Measurements from ENCODE around the gene GNG7. TPM values are rescaled to one million over a fixed set of nuclear protein-coding genes. Genes with fewer than 3 reads are reported as not detected.

GNG7 gene
- total and polyA plus RNA-seq, 10 of the 15 experiments (the other 5 are each of a cell fraction or from before 2014, with no cell fraction given): 1.9 to 13.6 (median 6.5) TPM

DNA sequence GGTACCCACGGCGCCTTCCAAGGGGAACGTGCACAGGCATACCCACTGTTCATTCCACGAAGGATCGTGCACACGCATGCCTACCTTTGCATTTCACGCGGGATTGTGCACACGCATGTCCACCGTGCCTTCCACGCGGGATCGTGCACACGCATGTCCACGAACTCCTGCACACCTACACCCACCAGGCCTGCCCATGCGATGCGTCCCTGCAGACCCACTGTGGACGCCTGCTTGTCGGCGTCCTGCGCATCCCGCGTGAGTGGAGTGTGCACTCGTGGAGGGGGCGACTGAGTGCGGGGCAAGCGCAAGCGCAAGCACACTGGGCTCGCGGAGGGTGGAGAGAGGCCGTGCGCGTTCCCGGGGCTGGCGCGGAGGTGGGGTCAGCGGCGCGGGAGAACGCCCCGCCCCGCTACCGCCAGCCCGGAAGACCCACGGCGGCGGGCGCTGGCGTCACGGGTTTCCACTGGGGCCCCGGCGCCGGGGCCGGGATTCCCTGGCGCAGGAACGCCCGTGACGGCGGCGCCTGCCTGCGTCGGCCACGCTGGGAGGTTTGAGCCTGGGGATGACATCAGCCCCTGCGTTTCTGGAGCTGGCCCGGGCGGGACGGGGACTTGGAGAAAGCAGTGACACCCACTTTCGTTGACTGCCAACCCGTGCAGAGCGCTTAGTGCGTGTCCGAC, 207.9 kb downstream of the GNG7 start (continued):
- TF ChIP-seq RUNX3 (IDR thresholded peaks at IDR 0.05; ENCODE audit: low read length) (0 out of 2 replicates have a peak, but pooled peaks have one; percentile 17), TBL1XR1 (IDR thresholded peaks at IDR 0.05; ENCODE audit: low read depth, low read length) (no peak), SMARCA5 (IDR thresholded peaks at IDR 0.05) (peak; percentile 20; the same call in 1 of the 2 replicates), EGR1 (IDR thresholded peaks at IDR 0.05; ENCODE audit: borderline replicate concordance in 1 of 2, low read depth in 2 of 2, low read length in 2 of 2) (no peak), KLF5 (IDR thresholded peaks at IDR 0.05; ENCODE audit: partially characterized antibody) (no peak), RBBP5 (conservative IDR thresholded peaks at IDR 0.05) (no peak), CREM (IDR thresholded peaks at IDR 0.05; ENCODE audit: low read depth) (peak; percentile 54; the same call in 1 of the 2 replicates), ZBED1 (IDR thresholded peaks at IDR 0.05; ENCODE audit: borderline replicate concordance) (no peak), ZNF622 (IDR thresholded peaks at IDR 0.05) (no peak), BACH1 (IDR thresholded peaks at IDR 0.05; ENCODE audit: borderline replicate concordance) (peak; percentile 60), NR2F1 (conservative IDR thresholded peaks at IDR 0.05) (0 out of 2 replicates have a peak, but pooled peaks have one; percentile 20), SUPT20H (IDR thresholded peaks at IDR 0.05; ENCODE audit: borderline replicate concordance, control insufficient read depth, low read depth, low read length) (no peak), ZSCAN29 (IDR thresholded peaks at IDR 0.05) (no peak), STAT1 (conservative IDR thresholded peaks at IDR 0.05) (no peak), PAX5 (IDR thresholded peaks at IDR 0.05; ENCODE audit: borderline replicate concordance, low read depth, low read length) (no peak), HDAC2 (IDR thresholded peaks at IDR 0.05) (no peak), NRF1 (conservative IDR thresholded peaks at IDR 0.05; ENCODE audit: low read depth, low read length) (no peak), POLR2AphosphoS5 (IDR thresholded peaks at IDR 0.05; ENCODE audit: low read length) (no peak), BHLHE40 (IDR thresholded peaks at IDR 0.05; ENCODE audit: borderline replicate concordance in 1 of 2, low read depth in 2 of 2, low read length in 1 of 2) (peak; percentile 55 to 89; a peak in 3 of 4 replicates), FOXM1 (IDR thresholded peaks at IDR 0.05; ENCODE audit: low read depth, low read length) (no peak), SMAD5 (IDR thresholded peaks at IDR 0.05; ENCODE audit: low read depth) (no peak), PAX8 (IDR thresholded peaks at IDR 0.05) (no peak), YBX1 (IDR thresholded peaks at IDR 0.05) (no peak), ZNF207 (IDR thresholded peaks at IDR 0.05; ENCODE audit: borderline replicate concordance) (no peak)
- TF ChIP-seq, protein P1, sequence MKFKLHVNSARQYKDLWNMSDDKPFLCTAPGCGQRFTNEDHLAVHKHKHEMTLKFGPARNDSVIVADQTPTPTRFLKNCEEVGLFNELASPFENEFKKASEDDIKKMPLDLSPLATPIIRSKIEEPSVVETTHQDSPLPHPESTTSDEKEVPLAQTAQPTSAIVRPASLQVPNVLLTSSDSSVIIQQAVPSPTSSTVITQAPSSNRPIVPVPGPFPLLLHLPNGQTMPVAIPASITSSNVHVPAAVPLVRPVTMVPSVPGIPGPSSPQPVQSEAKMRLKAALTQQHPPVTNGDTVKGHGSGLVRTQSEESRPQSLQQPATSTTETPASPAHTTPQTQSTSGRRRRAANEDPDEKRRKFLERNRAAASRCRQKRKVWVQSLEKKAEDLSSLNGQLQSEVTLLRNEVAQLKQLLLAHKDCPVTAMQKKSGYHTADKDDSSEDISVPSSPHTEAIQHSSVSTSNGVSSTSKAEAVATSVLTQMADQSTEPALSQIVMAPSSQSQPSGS (IDR thresholded peaks at IDR 0.05; ENCODE audit: low read length): no peak
- TF ChIP-seq, protein P2, sequence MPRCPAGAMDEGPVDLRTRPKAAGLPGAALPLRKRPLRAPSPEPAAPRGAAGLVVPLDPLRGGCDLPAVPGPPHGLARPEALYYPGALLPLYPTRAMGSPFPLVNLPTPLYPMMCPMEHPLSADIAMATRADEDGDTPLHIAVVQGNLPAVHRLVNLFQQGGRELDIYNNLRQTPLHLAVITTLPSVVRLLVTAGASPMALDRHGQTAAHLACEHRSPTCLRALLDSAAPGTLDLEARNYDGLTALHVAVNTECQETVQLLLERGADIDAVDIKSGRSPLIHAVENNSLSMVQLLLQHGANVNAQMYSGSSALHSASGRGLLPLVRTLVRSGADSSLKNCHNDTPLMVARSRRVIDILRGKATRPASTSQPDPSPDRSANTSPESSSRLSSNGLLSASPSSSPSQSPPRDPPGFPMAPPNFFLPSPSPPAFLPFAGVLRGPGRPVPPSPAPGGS (IDR thresholded peaks at IDR 0.05; ENCODE audit: borderline replicate concordance, insufficient read depth, low read depth, low read length, poor library complexity, severe bottlenecking): peak; percentile 27
- TF ChIP-seq, protein P3, sequence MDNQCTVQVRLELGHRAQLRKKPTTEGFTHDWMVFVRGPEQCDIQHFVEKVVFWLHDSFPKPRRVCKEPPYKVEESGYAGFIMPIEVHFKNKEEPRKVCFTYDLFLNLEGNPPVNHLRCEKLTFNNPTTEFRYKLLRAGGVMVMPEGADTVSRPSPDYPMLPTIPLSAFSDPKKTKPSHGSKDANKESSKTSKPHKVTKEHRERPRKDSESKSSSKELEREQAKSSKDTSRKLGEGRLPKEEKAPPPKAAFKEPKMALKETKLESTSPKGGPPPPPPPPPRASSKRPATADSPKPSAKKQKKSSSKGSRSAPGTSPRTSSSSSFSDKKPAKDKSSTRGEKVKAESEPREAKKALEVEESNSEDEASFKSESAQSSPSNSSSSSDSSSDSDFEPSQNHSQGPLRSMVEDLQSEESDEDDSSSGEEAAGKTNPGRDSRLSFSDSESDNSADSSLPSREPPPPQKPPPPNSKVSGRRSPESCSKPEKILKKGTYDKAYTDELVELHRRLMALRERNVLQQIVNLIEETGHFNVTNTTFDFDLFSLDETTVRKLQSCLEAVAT (IDR thresholded peaks at IDR 0.05): no peak
- TF ChIP-seq, protein P4, sequence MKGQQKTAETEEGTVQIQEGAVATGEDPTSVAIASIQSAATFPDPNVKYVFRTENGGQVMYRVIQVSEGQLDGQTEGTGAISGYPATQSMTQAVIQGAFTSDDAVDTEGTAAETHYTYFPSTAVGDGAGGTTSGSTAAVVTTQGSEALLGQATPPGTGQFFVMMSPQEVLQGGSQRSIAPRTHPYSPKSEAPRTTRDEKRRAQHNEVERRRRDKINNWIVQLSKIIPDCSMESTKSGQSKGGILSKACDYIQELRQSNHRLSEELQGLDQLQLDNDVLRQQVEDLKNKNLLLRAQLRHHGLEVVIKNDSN (IDR thresholded peaks at IDR 0.05; ENCODE audit: borderline replicate concordance, extremely low read length, insufficient read depth, low read depth, low read length): peak; percentile 2

Measured in GM12878 (cell line).